ENCODE results near the gene TRPM4.
"Not testable (repeated sequence)": the region's sequence is repeated elsewhere in the genome, so short reads cannot be mapped to it uniquely, and the experiment has no call there.

The TRPM4 gene

GRCh38 chr19:49168421-49168820, 10.8 kb downstream of the TRPM4 start:
- H3K9me3 ChIP-seq (ENCODE audit: control insufficient read depth, insufficient read depth, low read depth, low read length) = no peaks in the 10 kb centered on the region
- peaks cover 4% of the 10 kb centered on the region; the same call in 1 of the 2 replicates for H3K36me3 ChIP-seq (ENCODE audit: control insufficient read depth, insufficient read depth, low read length)
- peaks cover 10% of the 10 kb centered on the region for H3K4me1 ChIP-seq (ENCODE audit: control insufficient read depth, insufficient read depth, low read length)
- H3K27ac ChIP-seq (ENCODE audit: low read depth, low read length) = no peak overlapping the region
- no peak overlapping the region for H3K4me3 ChIP-seq (ENCODE audit: low read depth, low read length)
- H3K9ac ChIP-seq (ENCODE audit: low read length) = no peak overlapping the region
- H3K27me3 ChIP-seq (ENCODE audit: control insufficient read depth, insufficient read depth, low read length) = peaks cover 26% of the 10 kb centered on the region

- peaks cover 4% of the 10 kb centered on the region; the same call in 1 of the 2 replicates for H3K36me3 ChIP-seq (ENCODE audit: control insufficient read depth, insufficient read depth, low read length)
- H3K9me3 ChIP-seq (ENCODE audit: control insufficient read depth, insufficient read depth, low read depth, low read length) = no peaks in the 10 kb centered on the region
- no peak overlapping the region for H3K9ac ChIP-seq (ENCODE audit: low read length)
- H3K4me3 ChIP-seq (ENCODE audit: low read depth, low read length) = no peak overlapping the region
- no peak overlapping the region for H3K27ac ChIP-seq (ENCODE audit: low read depth, low read length)
- no peaks in the 10 kb centered on the region for H3K27me3 ChIP-seq (ENCODE audit: control insufficient read depth, insufficient read depth, low read length)
- no peaks in the 10 kb centered on the region for H3K4me1 ChIP-seq (ENCODE audit: control insufficient read depth, insufficient read depth, low read length)
Measured at GRCh38 chr19:49173198-49173597, 15.6 kb downstream of the TRPM4 start.

GRCh38 chr19:49180659-49181058, 23.1 kb downstream of the TRPM4 start:
- H3K4me3 ChIP-seq (ENCODE audit: low read depth, low read length) = no peak overlapping the region
- H3K27ac ChIP-seq (ENCODE audit: low read depth, low read length) = no peak overlapping the region
- no peak overlapping the region for H3K9ac ChIP-seq (ENCODE audit: low read length)
- H3K36me3 ChIP-seq (ENCODE audit: control insufficient read depth, insufficient read depth, low read length) = no peaks in the 10 kb centered on the region
- no peaks in the 10 kb centered on the region; the same call in 1 of the 2 replicates for H3K27me3 ChIP-seq (ENCODE audit: control insufficient read depth, insufficient read depth, low read length)
- H3K9me3 ChIP-seq (ENCODE audit: control insufficient read depth, insufficient read depth, low read depth, low read length) = no peaks in the 10 kb centered on the region
- H3K4me1 ChIP-seq (ENCODE audit: control insufficient read depth, insufficient read depth, low read length) = no peaks in the 10 kb centered on the region

GRCh38 chr19:49182010-49182847, 24.6 kb downstream of the TRPM4 start:
- H3K9ac ChIP-seq (ENCODE audit: low read length); H3K4me1 ChIP-seq (ENCODE audit: control insufficient read depth, insufficient read depth, low read length); H3K36me3 ChIP-seq (ENCODE audit: control insufficient read depth, insufficient read depth, low read length); H3K27ac ChIP-seq (ENCODE audit: low read depth, low read length); H3K27me3 ChIP-seq (ENCODE audit: control insufficient read depth, insufficient read depth, low read length); H3K9me3 ChIP-seq (ENCODE audit: control insufficient read depth, insufficient read depth, low read depth, low read length); H3K4me3 ChIP-seq (ENCODE audit: low read depth, low read length): not testable (repeated sequence)

- H3K9ac ChIP-seq (ENCODE audit: low read length) = no peak overlapping the region
- no peaks in the 10 kb centered on the region for H3K4me1 ChIP-seq (ENCODE audit: control insufficient read depth, insufficient read depth, low read length)
- H3K9me3 ChIP-seq (ENCODE audit: control insufficient read depth, insufficient read depth, low read depth, low read length) = no peaks in the 10 kb centered on the region
- H3K27me3 ChIP-seq (ENCODE audit: control insufficient read depth, insufficient read depth, low read length) = no peaks in the 10 kb centered on the region; the same call in 1 of the 2 replicates
- H3K36me3 ChIP-seq (ENCODE audit: control insufficient read depth, insufficient read depth, low read length) = no peaks in the 10 kb centered on the region
- H3K27ac ChIP-seq (ENCODE audit: low read depth, low read length) = no peak overlapping the region
- H3K4me3 ChIP-seq (ENCODE audit: low read depth, low read length) = no peak overlapping the region
Measured at GRCh38 chr19:49182848-49183375, 25.3 kb downstream of the TRPM4 start.

- Histone ChIP-seq H3K9me3 (ENCODE audit: control insufficient read depth, insufficient read depth, low read depth, low read length) (0 out of 2 replicates have a peak, but pooled peaks cover 3% of the 10 kb centered on the region), H3K27ac (ENCODE audit: low read depth, low read length) (no peak overlapping the region), H3K4me1 (ENCODE audit: control insufficient read depth, insufficient read depth, low read length) (no peaks in the 10 kb centered on the region; the same call in 1 of the 2 replicates), H3K9ac (ENCODE audit: low read length) (no peak overlapping the region), H3K27me3 (ENCODE audit: control insufficient read depth, insufficient read depth, low read length) (no peaks in the 10 kb centered on the region; the same call in 1 of the 2 replicates), H3K36me3 (ENCODE audit: control insufficient read depth, insufficient read depth, low read length) (no peaks in the 10 kb centered on the region), H3K4me3 (ENCODE audit: low read depth, low read length) (no peak overlapping the region)
Measured at GRCh38 chr19:49186108-49186507, 28.5 kb downstream of the TRPM4 start.

GRCh38 chr19:49188626-49189200, 31.1 kb downstream of the TRPM4 start:
- no peak overlapping the region for H3K27ac ChIP-seq (ENCODE audit: low read depth, low read length)
- no peak overlapping the region for H3K9ac ChIP-seq (ENCODE audit: low read length)
- peaks cover under 1% of the 10 kb centered on the region; the same call in 1 of the 2 replicates for H3K27me3 ChIP-seq (ENCODE audit: control insufficient read depth, insufficient read depth, low read length)
- H3K36me3 ChIP-seq (ENCODE audit: control insufficient read depth, insufficient read depth, low read length) = no peaks in the 10 kb centered on the region
- no peak overlapping the region for H3K4me3 ChIP-seq (ENCODE audit: low read depth, low read length)
- no peaks in the 10 kb centered on the region; the same call in 1 of the 2 replicates for H3K4me1 ChIP-seq (ENCODE audit: control insufficient read depth, insufficient read depth, low read length)
- H3K9me3 ChIP-seq (ENCODE audit: control insufficient read depth, insufficient read depth, low read depth, low read length) = 0 out of 2 replicates have a peak, but pooled peaks cover 3% of the 10 kb centered on the region

GRCh38 chr19:49189259-49189658, 31.7 kb downstream of the TRPM4 start:
- no peaks in the 10 kb centered on the region for H3K36me3 ChIP-seq (ENCODE audit: control insufficient read depth, insufficient read depth, low read length)
- H3K27ac ChIP-seq (ENCODE audit: low read depth, low read length) = no peak overlapping the region
- 0 out of 2 replicates have a peak, but pooled peaks cover 3% of the 10 kb centered on the region for H3K9me3 ChIP-seq (ENCODE audit: control insufficient read depth, insufficient read depth, low read depth, low read length)
- no peak overlapping the region for H3K4me3 ChIP-seq (ENCODE audit: low read depth, low read length)
- H3K27me3 ChIP-seq (ENCODE audit: control insufficient read depth, insufficient read depth, low read length) = peaks cover 6% of the 10 kb centered on the region; the same call in 1 of the 2 replicates
- H3K4me1 ChIP-seq (ENCODE audit: control insufficient read depth, insufficient read depth, low read length) = no peaks in the 10 kb centered on the region; the same call in 1 of the 2 replicates
- no peak overlapping the region for H3K9ac ChIP-seq (ENCODE audit: low read length)

GRCh38 chr19:49190781-49191180, 33.2 kb downstream of the TRPM4 start:
- Histone ChIP-seq H3K36me3 (ENCODE audit: control insufficient read depth, insufficient read depth, low read length) (no peaks in the 10 kb centered on the region), H3K4me3 (ENCODE audit: low read depth, low read length) (no peak overlapping the region), H3K27ac (ENCODE audit: low read depth, low read length) (no peak overlapping the region), H3K4me1 (ENCODE audit: control insufficient read depth, insufficient read depth, low read length) (no peaks in the 10 kb centered on the region; the same call in 1 of the 2 replicates), H3K27me3 (ENCODE audit: control insufficient read depth, insufficient read depth, low read length) (peaks cover 7% of the 10 kb centered on the region; the same call in 1 of the 2 replicates), H3K9ac (ENCODE audit: low read length) (no peak overlapping the region), H3K9me3 (ENCODE audit: control insufficient read depth, insufficient read depth, low read depth, low read length) (0 out of 2 replicates have a peak, but pooled peaks cover 3% of the 10 kb centered on the region)

- Histone ChIP-seq H3K4me3 (ENCODE audit: low read depth, low read length) (no peak overlapping the region), H3K36me3 (ENCODE audit: control insufficient read depth, insufficient read depth, low read length) (no peaks in the 10 kb centered on the region), H3K9me3 (ENCODE audit: control insufficient read depth, insufficient read depth, low read depth, low read length) (0 out of 2 replicates have a peak, but pooled peaks cover 3% of the 10 kb centered on the region), H3K4me1 (ENCODE audit: control insufficient read depth, insufficient read depth, low read length) (no peaks in the 10 kb centered on the region), H3K27ac (ENCODE audit: low read depth, low read length) (no peak overlapping the region), H3K27me3 (ENCODE audit: control insufficient read depth, insufficient read depth, low read length) (peaks cover 7% of the 10 kb centered on the region; the same call in 1 of the 2 replicates), H3K9ac (ENCODE audit: low read length) (no peak overlapping the region)
Measured at GRCh38 chr19:49193822-49194394, 36.3 kb downstream of the TRPM4 start.

Data from HUES6 (cell line).